Loucy (cell line): ENCODE data around the gene ACAA1.

Experiments used
- H2AFZ ChIP-seq: fragments of 200-600 bp; sonication (generic); 2 replicates; pipeline ENCODE4 v1.6.0; 2016; ENCODE audit warnings: antibody characterized with exemption, mild to moderate bottlenecking, low read length, moderate library complexity
- H3F3A ChIP-seq: fragments of 200-600 bp; 2 replicates; pipeline ENCODE4 v1.6.0; 2016; ENCODE audit warnings: antibody characterized with exemption, low read depth, mild to moderate bottlenecking
- H3K27me3 ChIP-seq: fragments of 200-600 bp; sonication (generic); 2 replicates; pipeline ENCODE4 v1.6.1; 2014; ENCODE audit warnings: low read length, mild to moderate bottlenecking; ENCODE audit not compliant: insufficient read depth, poor library complexity, severe bottlenecking
- H3K36me3 ChIP-seq: fragments of 200-600 bp; sonication (generic); 2 replicates; pipeline ENCODE4 v1.6.1; 2016; ENCODE audit warnings: low read length; ENCODE audit not compliant: insufficient read depth
- H3K4me1 ChIP-seq: fragments of 200-600 bp; sonication (generic); 2 replicates; pipeline ENCODE4 v1.5.1; 2014; ENCODE audit warnings: low read length, mild to moderate bottlenecking; ENCODE audit not compliant: insufficient read depth, poor library complexity, severe bottlenecking
- H3K4me2 ChIP-seq: fragments of 200-600 bp; sonication (generic); 2 replicates; pipeline ENCODE4 v1.6.0; 2014; ENCODE audit warnings: antibody characterized with exemption, low read length, low read depth, mild to moderate bottlenecking; ENCODE audit not compliant: poor library complexity, severe bottlenecking
- H3K4me3 ChIP-seq: fragments of 200-600 bp; sonication (generic); 2 replicates; pipeline ENCODE4 v1.5.1; 2014; ENCODE audit warnings: low read length, mild to moderate bottlenecking, mixed read lengths; ENCODE audit not compliant: poor library complexity, severe bottlenecking
- H3K79me2 ChIP-seq: fragments of 200-600 bp; sonication (generic); 2 replicates; pipeline ENCODE4 v1.6.1; 2014; ENCODE audit warnings: low read length; ENCODE audit not compliant: insufficient read depth
- H3K9ac ChIP-seq: fragments of 200-600 bp; sonication (generic); 2 replicates; pipeline ENCODE4 v1.6.0; 2014; ENCODE audit warnings: mild to moderate bottlenecking, low read depth, low read length, moderate library complexity; ENCODE audit not compliant: poor library complexity, severe bottlenecking
- H3K9me2 ChIP-seq: fragments of 200-600 bp; sonication (generic); replicated peaks from 2 replicates; pipeline ENCODE4 v1.6.1; 2016; ENCODE audit warnings: low read depth, low read length, mixed read lengths
- H3K9me3 ChIP-seq: fragments of 200-600 bp; sonication (generic); 2 replicates; pipeline ENCODE4 v1.6.1; 2014; ENCODE audit warnings: mild to moderate bottlenecking, antibody characterized with exemption, low read length, low read depth; ENCODE audit not compliant: insufficient read depth
- H4K20me1 ChIP-seq: fragments of 200-600 bp; sonication (generic); 2 replicates; pipeline ENCODE4 v1.6.0; 2014; ENCODE audit warnings: antibody characterized with exemption, low read length, mild to moderate bottlenecking; ENCODE audit not compliant: insufficient read depth, poor library complexity, severe bottlenecking
- EZH2phosphoT487 ChIP-seq: fragments of 200-600 bp; IDR thresholded peaks from 2 replicates; pipeline ENCODE4 v1.6.1; 2018; ENCODE audit warnings: antibody characterized with exemption, mild to moderate bottlenecking, moderate library complexity, borderline replicate concordance
- TF ChIP-seq, protein P1 (sequence below): fragments of 200-600 bp; sonication (generic); conservative IDR thresholded peaks from 2 replicates; pipeline ENCODE4 v1.5.1; 2014; ENCODE audit warnings: mild to moderate bottlenecking, antibody characterized with exemption, low read length

The ACAA1 gene

GRCh38 chr3:38105525-38105924 is 31.4 kb downstream of the ACAA1 start:
- H3K9me3 ChIP-seq, result peaks cover 5% of the 10 kb centered on the region; the same call in 1 of the 2 replicates
- no peaks in the 10 kb centered on the region for H3K4me1 ChIP-seq
- no peaks in the 10 kb centered on the region for H3F3A ChIP-seq
- H3K27me3 ChIP-seq, result no peaks in the 10 kb centered on the region
- no peak overlapping the region for H3K9ac ChIP-seq
- H3K79me2 ChIP-seq, result no peaks in the 10 kb centered on the region
- no peak for TF ChIP-seq EZH2phosphoT487
- TF ChIP-seq, protein P1, sequence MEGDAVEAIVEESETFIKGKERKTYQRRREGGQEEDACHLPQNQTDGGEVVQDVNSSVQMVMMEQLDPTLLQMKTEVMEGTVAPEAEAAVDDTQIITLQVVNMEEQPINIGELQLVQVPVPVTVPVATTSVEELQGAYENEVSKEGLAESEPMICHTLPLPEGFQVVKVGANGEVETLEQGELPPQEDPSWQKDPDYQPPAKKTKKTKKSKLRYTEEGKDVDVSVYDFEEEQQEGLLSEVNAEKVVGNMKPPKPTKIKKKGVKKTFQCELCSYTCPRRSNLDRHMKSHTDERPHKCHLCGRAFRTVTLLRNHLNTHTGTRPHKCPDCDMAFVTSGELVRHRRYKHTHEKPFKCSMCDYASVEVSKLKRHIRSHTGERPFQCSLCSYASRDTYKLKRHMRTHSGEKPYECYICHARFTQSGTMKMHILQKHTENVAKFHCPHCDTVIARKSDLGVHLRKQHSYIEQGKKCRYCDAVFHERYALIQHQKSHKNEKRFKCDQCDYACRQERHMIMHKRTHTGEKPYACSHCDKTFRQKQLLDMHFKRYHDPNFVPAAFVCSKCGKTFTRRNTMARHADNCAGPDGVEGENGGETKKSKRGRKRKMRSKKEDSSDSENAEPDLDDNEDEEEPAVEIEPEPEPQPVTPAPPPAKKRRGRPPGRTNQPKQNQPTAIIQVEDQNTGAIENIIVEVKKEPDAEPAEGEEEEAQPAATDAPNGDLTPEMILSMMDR, result no peak
- no peaks in the 10 kb centered on the region for H4K20me1 ChIP-seq
- H2AFZ ChIP-seq, result no peak overlapping the region
- no peak overlapping the region for H3K4me3 ChIP-seq
- H3K36me3 ChIP-seq, result no peaks in the 10 kb centered on the region
- no peaks in the 10 kb centered on the region for H3K9me2 ChIP-seq
- no peak overlapping the region for H3K4me2 ChIP-seq

DNA sequence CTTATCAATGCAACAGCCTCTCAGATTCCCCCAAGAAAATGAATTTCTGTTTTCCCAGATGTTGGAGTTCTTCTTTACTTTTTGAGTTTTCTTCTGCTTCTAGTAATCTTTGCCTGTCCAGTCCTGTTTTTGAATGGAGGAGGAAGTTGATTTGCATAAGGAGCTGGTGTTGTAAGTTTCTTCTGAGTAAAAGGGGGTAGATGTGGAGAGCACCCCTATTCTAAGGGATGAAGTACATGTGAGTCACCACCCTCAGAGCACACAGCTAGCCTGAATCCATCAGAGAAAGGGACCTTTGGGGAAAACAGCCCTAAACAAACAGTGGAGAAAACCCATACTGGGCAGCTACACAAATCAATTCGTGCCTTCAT is 34.5 kb downstream of the ACAA1 start:
- no peaks in the 10 kb centered on the region for H3F3A ChIP-seq
- no peaks in the 10 kb centered on the region for H3K4me1 ChIP-seq
- no peak overlapping the region for H3K4me2 ChIP-seq
- H3K9ac ChIP-seq, result no peak overlapping the region
- peaks cover 5% of the 10 kb centered on the region; the same call in 1 of the 2 replicates for H3K9me3 ChIP-seq
- no peak for TF ChIP-seq EZH2phosphoT487
- TF ChIP-seq, protein P1, result no peak
- H4K20me1 ChIP-seq, result no peaks in the 10 kb centered on the region
- no peaks in the 10 kb centered on the region for H3K79me2 ChIP-seq
- no peaks in the 10 kb centered on the region for H3K36me3 ChIP-seq
- no peaks in the 10 kb centered on the region for H3K9me2 ChIP-seq
- no peaks in the 10 kb centered on the region for H3K27me3 ChIP-seq
- H2AFZ ChIP-seq, result no peak overlapping the region
- H3K4me3 ChIP-seq, result no peak overlapping the region

DNA sequence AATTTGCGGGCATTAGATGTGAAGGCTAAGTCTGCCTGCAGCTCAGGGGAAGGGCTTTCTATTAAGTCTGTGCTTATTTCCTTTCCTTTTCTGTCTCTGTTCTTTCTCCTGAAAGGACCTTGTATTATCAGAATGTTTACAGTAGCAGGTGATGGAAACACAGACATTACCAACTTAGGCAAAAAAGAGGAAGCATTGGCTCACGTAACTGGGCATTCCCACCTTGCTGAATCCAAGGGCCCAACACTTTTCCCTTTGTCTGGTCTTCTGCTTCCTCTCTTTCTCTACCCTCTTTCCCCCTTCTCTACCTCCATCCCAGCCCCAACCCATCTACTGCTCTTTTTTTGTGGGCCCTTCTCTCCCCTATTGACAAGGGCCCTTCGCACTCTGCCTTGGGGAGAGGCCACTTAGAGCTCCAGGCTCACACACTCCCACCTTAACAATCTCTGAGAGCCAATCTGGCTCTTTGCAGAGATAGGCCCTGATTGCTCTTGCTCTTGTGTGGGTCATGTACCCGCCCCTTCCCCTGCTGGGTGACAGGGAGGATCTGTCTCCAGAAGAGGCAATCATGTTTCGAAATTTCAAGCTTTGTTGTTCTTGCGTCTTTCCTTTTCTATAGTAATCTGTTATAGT is 35.0 kb downstream of the ACAA1 start:
- Histone ChIP-seq H3K79me2 (no peaks in the 10 kb centered on the region), H4K20me1 (no peaks in the 10 kb centered on the region), H3K9ac (no peak overlapping the region), H3K4me2 (no peak overlapping the region), H3K27me3 (no peaks in the 10 kb centered on the region), H3K4me1 (no peaks in the 10 kb centered on the region), H2AFZ (no peak overlapping the region), H3K36me3 (no peaks in the 10 kb centered on the region), H3K4me3 (no peak overlapping the region), H3F3A (no peaks in the 10 kb centered on the region), H3K9me3 (peaks cover 5% of the 10 kb centered on the region; the same call in 1 of the 2 replicates), H3K9me2 (no peaks in the 10 kb centered on the region)
- TF ChIP-seq, protein P1, result no peak
- TF ChIP-seq EZH2phosphoT487, result no peak
